Muscle layer of duodenum (tissue), 2 donors: ENCODE data around the gene STEAP1.
"Not testable (repeated sequence)": the region's sequence is repeated elsewhere in the genome, so short reads cannot be mapped to it uniquely, and the experiment has no call there.

ENCODE experiments used
- H3K27ac ChIP-seq: one replicate; pipeline ENCODE4 v1.7.0; 2013; ENCODE audit warnings: mild to moderate bottlenecking, low read length
- H3K27me3 ChIP-seq: one replicate; pipeline ENCODE4 v1.7.0; 2013; ENCODE audit warnings: low read depth, mild to moderate bottlenecking, control low read depth, low read length
- H3K36me3 ChIP-seq, 2 donors: one replicate each; pipeline ENCODE4 v1.7.0; 2013; ENCODE audit warnings: low read length in 2 of 2, control low read depth in 1 of 2, mild to moderate bottlenecking in 1 of 2; ENCODE audit not compliant: insufficient read depth in 2 of 2, control insufficient read depth in 1 of 2
- H3K4me1 ChIP-seq, 2 donors: one replicate each; pipeline ENCODE4 v1.7.0; 2013; ENCODE audit warnings: low read length in 2 of 2, mild to moderate bottlenecking in 2 of 2, control low read depth in 1 of 2, moderate library complexity in 1 of 2; ENCODE audit not compliant: insufficient read depth in 2 of 2, control insufficient read depth in 1 of 2
- H3K4me3 ChIP-seq, 2 donors: one replicate each; pipeline ENCODE4 v1.7.0; 2013; ENCODE audit warnings: low read length in 2 of 2, low read depth in 1 of 2, mild to moderate bottlenecking in 1 of 2
- H3K9me3 ChIP-seq, 2 donors: one replicate each; pipeline ENCODE4 v1.7.0; 2013; ENCODE audit warnings: low read length in 2 of 2, control low read depth in 1 of 2, mild to moderate bottlenecking in 1 of 2; ENCODE audit not compliant: control insufficient read depth in 1 of 2
- donor health status: healthy.

Gene STEAP1

DNA sequence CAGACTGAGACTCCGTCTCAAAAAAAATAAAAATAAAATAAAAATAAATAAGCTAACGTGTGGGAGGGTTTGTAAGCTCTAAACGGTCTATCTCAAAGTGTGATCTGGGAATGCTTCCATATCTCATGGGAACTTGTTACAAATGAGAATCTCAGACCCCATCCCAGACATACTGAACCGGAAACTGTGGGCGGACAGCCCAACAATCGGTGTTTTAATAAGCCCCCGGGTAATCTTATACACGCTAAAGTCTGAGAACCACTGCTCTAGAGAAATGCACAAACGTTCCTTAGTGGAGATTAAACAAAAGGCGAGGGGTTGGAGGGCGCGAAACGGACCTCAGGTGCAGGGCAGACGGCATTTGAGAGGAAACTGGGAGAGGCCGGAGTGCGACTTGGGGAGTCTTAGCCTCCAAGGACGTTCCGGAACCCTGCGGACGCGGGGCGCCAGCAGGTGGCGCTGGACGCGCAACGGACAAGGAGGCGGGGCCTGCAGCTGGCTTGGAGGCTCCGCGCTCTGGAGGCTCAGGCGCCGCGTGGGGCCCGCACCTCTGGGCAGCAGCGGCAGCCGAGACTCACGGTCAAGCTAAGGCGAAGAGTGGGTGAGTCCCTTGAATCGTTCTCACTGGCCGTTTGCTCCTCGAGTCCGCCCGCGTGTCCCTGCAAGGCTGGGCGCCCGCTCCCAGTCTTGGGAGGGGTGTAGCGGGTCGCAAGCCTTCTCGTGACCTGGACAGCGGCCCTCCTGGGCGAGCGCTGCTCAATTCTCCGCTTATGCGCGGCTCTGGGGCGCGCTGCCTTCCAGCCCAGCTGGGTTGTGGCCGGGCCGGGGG is at the start of gene STEAP1:
Gene STEAP1, plus strand, starts transcription at position 527 of the 829 bp plus-strand sequence. CDS start 5,320 bp downstream, outside the sequence.
- H3K4me3 ChIP-seq, result peak within 1 kb of the TSS; percentile 42 to 72
- not testable (repeated sequence) for H3K27me3 ChIP-seq, H3K9me3 ChIP-seq, H3K36me3 ChIP-seq, H3K4me1 ChIP-seq
- peak within 1 kb of the TSS; percentile 60 for H3K27ac ChIP-seq

DNA sequence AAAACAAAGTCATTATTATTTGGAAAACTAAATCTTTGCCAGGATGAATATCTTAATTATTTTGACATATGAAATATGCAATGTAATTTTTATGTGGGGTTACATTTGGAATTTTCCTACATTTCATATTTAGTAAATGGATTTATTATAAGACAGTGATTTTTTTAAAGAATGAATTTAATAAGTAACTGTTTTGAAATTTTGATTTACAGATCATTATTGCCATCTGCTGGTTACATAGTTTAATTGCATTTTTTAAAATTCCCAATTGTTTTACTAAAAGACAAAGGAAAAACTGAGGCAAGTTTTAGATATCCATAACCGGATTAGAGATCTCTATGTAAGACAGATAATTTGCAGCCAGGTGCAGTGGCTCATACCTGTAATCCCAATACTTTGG is 39.3 kb upstream of the STEAP1 start:
- not testable (repeated sequence) for H3K9me3 ChIP-seq, H3K27me3 ChIP-seq, H3K4me3 ChIP-seq, H3K27ac ChIP-seq, H3K4me1 ChIP-seq, H3K36me3 ChIP-seq

DNA sequence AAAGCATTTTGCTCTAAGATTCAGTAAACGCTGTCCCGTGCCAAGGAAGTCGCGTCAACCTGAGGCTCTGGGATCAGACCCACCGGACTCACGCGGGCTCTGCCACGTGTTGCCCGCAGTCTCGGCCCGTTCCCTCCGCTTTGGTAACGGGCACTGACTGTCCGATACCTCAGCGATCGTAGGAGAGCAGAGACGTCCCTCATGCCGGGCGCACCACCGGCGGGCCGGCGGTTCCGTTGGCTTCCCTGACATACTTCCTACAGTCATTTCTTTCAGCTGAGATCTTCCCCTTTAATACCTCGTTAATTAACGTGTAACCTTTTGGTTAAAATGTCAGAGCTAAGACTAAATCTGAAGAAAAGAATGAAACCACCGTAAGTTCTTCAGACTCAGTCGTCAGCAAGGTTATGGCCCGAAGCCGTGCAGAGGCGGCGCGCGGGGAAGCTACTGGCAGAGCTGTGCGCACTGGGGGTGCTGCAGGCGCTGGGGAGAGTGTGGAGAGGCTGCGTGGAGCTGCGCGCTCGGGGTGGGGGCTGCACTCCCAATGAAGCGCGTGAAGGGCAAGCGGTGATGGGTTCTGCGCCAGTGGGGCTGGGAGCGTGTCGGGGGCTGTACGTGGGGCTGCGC is 35.6 kb upstream of the STEAP1 start:
- H3K4me3 ChIP-seq, result peak overlapping the region; percentile 11 to 84
- H3K4me1 ChIP-seq, H3K27ac ChIP-seq, H3K27me3 ChIP-seq, H3K9me3 ChIP-seq, H3K36me3 ChIP-seq: not testable (repeated sequence)

DNA sequence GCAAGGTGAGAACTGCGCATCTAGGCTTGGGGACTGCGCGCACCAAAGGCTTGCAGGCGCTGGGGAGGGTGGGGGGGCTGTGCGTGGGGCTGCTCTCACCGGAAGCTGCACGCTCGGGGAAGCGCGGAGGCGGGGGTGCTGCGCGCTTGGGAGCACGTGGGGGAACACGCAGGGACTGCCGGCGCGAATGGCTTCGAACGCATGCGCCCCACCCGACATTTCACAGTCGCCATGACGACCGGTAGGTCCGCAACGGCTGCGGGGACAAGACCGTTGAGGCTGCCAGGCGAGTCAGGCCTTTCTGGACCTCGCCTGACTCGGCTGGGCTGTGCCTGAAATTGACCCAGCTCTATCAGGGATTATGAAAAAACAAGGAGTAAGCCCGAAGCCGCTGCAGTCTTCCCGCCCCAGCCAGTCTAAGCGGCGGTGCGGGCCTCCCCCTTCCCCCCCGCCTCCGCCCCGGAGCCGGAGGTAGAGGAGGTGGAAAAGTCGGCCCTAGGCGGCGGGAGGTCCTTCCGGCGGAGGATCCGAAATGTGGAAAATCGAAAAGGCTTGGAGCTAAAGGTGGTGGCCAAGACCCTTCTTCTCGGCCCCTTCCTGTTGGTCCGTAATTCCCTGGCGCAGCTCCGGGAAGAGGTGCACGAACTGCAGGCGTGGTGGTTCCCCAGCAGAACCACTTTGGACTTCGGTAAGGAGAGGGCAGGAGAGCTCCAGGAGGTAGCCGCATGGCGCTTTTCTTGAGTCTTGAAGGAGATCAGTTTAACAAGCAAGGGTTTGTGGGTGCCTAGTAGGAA is 34.9 kb upstream of the STEAP1 start:
- Histone ChIP-seq H3K9me3 (no peaks in the 10 kb centered on the region), H3K4me3 (peak overlapping the region; percentile 46 to 84), H3K27me3 (peaks cover 6% of the 10 kb centered on the region), H3K27ac (no peak overlapping the region), H3K4me1 (peaks cover 0 to 5% of the 10 kb centered on the region in 2 donors), H3K36me3 (no peaks in the 10 kb centered on the region)

DNA sequence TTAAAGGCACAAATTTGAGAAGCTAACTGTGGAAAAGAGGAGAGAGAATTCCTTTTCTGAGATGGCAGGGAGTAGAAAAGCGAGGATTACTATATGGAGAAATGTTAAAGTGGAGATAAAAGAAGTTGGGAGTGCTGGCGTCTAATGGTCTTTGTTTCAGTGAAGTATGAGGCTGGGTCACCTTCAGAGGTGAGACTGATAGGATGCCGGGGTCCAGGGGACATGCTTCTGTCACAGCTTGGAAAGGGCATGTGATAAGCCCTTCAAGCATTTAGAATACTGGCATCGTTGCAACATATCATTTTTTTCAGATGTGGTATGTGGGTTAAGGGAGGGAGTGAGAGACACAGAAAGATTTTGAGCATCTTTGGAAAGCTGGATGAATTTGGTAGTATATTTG is 34.1 kb upstream of the STEAP1 start:
- H3K4me3 ChIP-seq, H3K9me3 ChIP-seq, H3K27ac ChIP-seq: not testable (repeated sequence)

DNA sequence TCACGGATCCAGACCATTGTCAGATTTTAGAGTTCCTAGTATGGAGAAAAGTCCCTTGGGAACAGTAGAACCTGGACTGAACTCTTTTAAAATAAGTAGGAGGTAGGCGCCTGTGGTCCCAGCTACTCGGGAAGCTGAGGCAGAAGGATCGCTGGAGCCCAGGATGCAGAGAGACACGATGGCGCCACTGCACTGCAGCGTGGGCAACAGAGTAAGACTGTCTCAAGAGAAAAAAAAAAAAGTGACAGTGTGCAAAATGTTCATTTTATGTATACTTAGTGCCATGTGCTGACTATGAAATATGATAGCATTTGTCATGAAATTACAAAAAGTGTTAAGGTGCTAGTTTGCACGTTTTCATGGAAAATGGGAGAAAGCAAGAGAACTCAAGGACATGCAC is 22.5 kb upstream of the STEAP1 start:
- not testable (repeated sequence) for H3K4me3 ChIP-seq, H3K27ac ChIP-seq, H3K4me1 ChIP-seq, H3K36me3 ChIP-seq, H3K27me3 ChIP-seq, H3K9me3 ChIP-seq

More for the DNA sequence above, 34.1 kb upstream of the STEAP1 start:
- H3K27me3 ChIP-seq, H3K36me3 ChIP-seq, H3K4me1 ChIP-seq: not testable (repeated sequence)

DNA sequence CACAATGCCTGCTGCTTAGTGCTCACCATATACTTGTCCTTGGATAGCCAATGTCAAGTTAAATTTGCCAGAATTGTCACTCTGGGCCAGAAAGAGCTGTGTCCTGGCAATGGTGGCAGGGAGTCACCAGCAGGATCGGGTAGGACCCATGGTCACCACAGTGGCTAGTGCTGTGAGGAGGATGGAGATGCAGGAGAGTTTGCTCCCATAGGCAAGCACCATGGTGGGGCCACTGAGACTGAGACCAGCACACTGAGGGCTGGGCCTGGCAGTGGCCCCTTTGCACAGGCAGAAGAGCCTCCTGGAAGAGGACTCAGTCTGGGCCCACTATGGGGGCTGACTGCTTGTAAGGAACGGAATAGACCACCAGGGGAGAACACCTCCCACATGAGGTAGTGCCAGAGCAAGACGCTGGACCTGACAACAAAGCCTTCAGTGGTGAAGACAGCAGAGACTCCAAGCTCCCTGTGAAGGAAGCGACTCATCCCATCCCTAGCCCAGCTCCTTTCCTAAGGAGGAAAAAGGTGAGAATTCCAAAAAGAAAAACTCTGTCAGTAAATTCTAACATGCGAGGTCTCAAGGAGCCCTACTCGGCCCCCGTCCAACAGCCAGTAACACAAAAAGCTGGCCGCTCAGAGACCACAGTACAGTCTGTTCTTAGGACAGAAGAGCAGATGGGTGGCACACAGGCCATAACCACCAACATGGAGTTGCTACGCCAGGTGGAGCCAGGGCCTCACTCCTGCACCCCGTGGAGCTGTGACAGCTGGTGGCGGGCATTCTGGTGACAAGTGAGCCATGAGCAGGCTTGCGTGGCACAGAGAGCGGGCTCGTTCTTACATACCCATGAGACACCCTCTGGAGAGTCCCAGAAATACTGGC is 6.9 kb upstream of the STEAP1 start:
- H3K9me3 ChIP-seq, H3K4me1 ChIP-seq, H3K27me3 ChIP-seq, H3K36me3 ChIP-seq, H3K4me3 ChIP-seq, H3K27ac ChIP-seq: not testable (repeated sequence)

DNA sequence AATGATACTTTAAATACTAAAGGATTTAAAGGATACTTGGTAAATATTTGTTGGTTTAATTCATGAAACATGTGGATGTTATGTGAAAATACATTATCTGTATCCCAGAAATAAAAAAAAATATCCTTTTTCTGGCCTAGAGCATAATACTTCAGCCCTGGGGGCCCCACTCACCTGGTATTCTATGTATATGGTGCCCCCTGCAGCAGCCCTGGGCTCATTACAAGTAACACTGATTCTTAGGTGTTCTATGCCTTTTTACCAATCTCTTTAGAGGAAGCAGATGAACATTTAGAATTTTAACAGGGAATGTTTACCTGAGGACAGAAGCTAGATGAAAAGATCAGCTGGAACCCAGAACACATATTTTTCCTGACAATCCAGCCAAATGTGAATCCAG is 4.8 kb upstream of the STEAP1 start:
- not testable (repeated sequence) for H3K27me3 ChIP-seq, H3K9me3 ChIP-seq, H3K4me1 ChIP-seq, H3K36me3 ChIP-seq, H3K27ac ChIP-seq, H3K4me3 ChIP-seq

DNA sequence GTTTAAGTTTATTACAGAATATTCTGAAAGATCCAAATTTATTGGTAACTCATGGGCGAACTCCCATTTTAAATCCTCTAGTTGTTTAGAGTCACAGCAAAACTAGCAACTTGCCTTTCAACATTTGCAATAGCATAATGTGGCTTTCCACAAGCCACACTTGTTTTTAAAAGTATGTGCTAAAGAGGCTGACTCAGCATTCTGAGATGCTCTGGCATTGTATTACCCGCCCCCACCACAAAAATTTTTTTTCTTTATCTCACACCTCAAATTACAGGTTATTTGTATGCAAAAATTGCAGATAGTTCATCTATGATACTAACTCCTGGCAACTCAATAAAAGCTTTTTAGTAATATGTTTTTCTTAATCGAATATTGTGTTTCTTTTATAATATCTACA is 2.4 kb upstream of the STEAP1 start:
- not testable (repeated sequence) for H3K9me3 ChIP-seq, H3K27ac ChIP-seq, H3K4me1 ChIP-seq, H3K4me3 ChIP-seq, H3K27me3 ChIP-seq, H3K36me3 ChIP-seq

DNA sequence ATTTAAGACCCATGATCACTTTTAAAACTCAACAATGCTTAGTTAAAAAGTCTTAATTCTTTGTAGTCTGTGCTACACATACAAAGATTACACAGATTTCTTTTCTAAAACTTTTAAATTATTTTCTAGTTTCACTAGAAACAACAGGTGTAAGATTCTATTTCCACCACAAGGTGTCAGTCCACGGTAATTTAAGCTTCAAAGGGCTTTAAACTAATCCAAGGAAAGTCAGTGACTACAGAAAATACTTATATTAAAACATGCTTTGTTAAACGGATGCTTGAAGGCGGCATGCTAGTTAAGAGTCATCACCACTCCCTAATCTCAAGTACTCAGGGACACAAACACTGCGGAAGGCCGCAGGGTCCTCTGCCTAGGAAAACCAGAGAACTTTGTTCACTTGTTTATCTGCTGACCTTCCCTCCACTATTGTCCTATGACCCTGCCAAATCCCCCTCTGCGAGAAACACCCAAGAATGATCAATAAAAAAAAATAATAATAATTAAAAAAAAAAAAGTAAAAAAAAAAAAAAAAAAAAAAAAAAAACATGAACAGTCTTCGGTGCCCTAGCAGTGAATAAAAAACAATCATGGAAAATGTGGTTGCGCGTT is 1.5 kb upstream of the STEAP1 start:
- not testable (repeated sequence) for H3K27me3 ChIP-seq, H3K9me3 ChIP-seq, H3K36me3 ChIP-seq, H3K4me3 ChIP-seq, H3K27ac ChIP-seq, H3K4me1 ChIP-seq
